GM12892 (cell line): ENCODE measurements around the gene PKP3.

Source experiments
- POLR2A ChIP-seq: IDR thresholded peaks from 2 replicates; pipeline ENCODE4 v1.6.1; 2011; ENCODE audit warnings: low read depth, low read length, control low read depth
- POLR2AphosphoS5 ChIP-seq: IDR thresholded peaks from 2 replicates; pipeline ENCODE4 v1.6.1; 2011; ENCODE audit warnings: low read depth, low read length, control low read depth
- TAF1 ChIP-seq: IDR thresholded peaks from 2 replicates; pipeline ENCODE4 v1.6.1; 2011; ENCODE audit warnings: low read depth, mild to moderate bottlenecking, control low read depth, low read length, borderline replicate concordance

DNA sequence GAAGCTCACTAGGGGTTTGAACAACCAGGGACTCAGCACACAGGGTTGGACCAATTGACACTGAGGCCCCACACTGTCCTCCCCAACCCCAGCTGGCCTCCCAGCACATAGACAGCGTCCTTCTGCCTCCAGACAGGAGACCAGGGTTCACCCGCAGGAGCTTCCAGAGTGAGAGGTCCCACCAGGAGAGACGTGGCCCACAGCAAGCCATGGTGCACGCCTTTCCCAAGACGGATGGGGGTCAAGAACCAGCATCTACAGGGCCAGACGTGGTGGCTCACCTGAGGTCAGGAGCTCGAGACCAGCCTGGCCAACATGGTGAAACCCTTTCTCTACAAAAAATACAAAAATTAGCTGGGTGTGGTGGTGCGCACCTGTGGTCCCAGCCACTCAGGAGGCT, 32.8 kb downstream of the PKP3 start:
- no peak for TF ChIP-seq POLR2A
- TF ChIP-seq POLR2AphosphoS5: no peak
- no peak for TF ChIP-seq TAF1
